Mammary epithelial cell (primary cell): ENCODE measurements around the gene CAPN9.

Experiments
- CTCF ChIP-seq, 2 donors: IDR thresholded peaks in 1 of 2; conservative IDR thresholded peaks in 1 of 2; 2 replicates each; pipeline ENCODE4 v1.5.1; 2011 to 2012; ENCODE audit warnings: inconsistent platforms in 2 of 2, low read length in 2 of 2, mild to moderate bottlenecking in 2 of 2, control low read depth in 1 of 2, low read depth in 1 of 2; ENCODE audit not compliant: insufficient read depth in 1 of 2; ENCODE audit errors: extremely low read depth in 1 of 2
- EZH2 ChIP-seq: IDR thresholded peaks from 2 replicates; pipeline ENCODE4 v1.6.1; 2012; ENCODE audit warnings: low read length, inconsistent platforms, borderline replicate concordance

GRCh38 chr1:230715510-230715909, 31.7 kb upstream of the CAPN9 start:
- peak in 1 of 2 donors; percentile 17 for TF ChIP-seq CTCF (conservative IDR thresholded peaks at IDR 0.05 in 1 of 2, IDR thresholded peaks at IDR 0.05 in 1 of 2; ENCODE audit: extremely low read depth in 1 of 2, insufficient read depth in 1 of 2, low read depth in 1 of 2, low read length in 2 of 2)
- TF ChIP-seq EZH2: no peak
